GM12892 (cell line): ENCODE measurements around the gene BLOC1S2.

Experiments
- POLR2A ChIP-seq: IDR thresholded peaks from 2 replicates; pipeline ENCODE4 v1.6.1; 2011; ENCODE audit warnings: low read depth, low read length, control low read depth
- POLR2AphosphoS5 ChIP-seq: IDR thresholded peaks from 2 replicates; pipeline ENCODE4 v1.6.1; 2011; ENCODE audit warnings: low read depth, low read length, control low read depth
- TAF1 ChIP-seq: IDR thresholded peaks from 2 replicates; pipeline ENCODE4 v1.6.1; 2011; ENCODE audit warnings: low read depth, mild to moderate bottlenecking, control low read depth, low read length, borderline replicate concordance

DNA sequence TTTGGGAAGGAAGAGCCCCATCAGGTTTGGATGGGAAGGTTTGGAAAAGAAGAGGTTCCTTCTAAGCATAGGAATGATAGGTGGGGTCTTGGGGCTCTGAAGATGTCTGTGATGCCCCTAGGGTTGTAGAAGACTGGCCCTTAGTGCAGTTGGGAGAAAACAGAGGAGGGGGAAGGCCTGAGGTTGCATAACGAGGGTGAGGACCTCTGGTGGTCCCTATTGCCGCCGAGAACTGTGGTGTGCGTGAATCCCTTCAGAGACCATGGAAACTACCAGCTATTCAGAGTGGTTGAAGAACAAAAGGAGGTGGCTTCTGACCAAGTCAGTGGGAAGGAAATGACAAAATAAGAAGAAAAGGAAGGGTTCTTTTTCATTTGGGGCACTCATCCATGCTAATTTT lies 46.6 kb upstream of the BLOC1S2 start:
- no peak for TF ChIP-seq TAF1
- no peak for TF ChIP-seq POLR2AphosphoS5
- no peak for TF ChIP-seq POLR2A
